GM21529 (cell line): ENCODE measurements around the gene PAFAH1B2.

Experiments
- ATAC-seq: cut with Tn5 transposase; IDR thresholded peaks from one replicate; pipeline ENCODE4 v1.9.1; 2021; ENCODE audit not compliant: unreplicated experiment

PAFAH1B2 gene

GRCh38 chr11:117187799-117188481, 43.9 kb downstream of the PAFAH1B2 start:
- ATAC-seq = no peak

DNA sequence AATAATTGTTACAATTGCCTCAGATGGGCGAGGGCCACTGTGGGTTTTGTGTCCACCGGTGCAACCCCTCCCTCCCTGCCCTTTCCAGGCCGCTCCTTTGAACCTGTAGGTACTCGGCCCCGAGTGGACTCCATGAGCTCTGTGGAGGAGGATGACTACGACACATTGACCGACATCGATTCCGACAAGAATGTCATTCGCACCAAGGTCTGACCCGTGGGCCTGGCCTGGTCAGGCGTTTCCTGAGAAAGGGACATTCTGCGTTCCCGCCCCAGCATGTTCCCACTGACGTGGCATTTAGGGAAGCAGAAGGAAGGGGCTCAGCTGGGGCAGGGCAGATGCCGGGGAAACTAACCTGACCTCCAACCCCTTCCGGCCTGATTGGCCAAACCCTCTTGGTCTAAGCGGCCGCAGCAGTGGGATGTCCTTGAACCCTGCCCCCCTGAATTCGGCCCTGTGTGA, 44.6 kb downstream of the PAFAH1B2 start:
- no peak for ATAC-seq

DNA sequence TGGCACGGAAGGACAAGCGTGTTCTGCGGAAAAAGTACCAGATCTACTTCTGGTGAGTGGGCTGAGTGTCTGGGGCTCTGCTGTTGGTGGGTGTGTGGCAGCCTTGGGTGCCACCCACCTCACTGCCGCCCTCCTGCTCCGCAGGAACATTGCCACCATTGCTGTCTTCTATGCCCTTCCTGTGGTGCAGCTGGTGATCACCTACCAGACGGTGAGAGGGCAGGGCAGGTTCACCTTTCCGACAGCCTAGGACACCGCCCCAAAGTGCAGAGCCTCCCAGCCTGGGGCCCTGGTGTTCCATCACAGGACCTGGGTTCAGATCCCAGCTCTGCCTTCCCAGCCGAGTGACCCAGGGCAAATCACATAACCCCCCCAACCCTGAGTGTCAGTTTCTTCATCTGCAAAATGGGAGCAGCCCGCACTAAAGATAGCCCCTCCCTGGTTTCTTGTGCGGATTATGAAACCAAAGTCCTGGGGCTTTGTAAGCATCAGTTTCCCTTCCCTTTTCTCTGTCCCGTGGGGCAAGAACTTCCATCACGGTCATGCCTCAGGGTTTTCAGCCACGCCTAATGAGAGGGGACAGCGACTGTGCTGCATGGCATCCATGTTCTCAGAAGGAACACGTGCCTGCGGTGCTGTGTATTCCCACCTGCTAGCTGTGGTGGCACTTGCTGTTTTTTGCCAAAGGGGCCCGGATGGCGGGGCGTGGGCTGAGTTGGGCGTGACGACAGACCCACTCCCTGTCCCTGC, 45.3 kb downstream of the PAFAH1B2 start:
- ATAC-seq = peak; percentile 80

DNA sequence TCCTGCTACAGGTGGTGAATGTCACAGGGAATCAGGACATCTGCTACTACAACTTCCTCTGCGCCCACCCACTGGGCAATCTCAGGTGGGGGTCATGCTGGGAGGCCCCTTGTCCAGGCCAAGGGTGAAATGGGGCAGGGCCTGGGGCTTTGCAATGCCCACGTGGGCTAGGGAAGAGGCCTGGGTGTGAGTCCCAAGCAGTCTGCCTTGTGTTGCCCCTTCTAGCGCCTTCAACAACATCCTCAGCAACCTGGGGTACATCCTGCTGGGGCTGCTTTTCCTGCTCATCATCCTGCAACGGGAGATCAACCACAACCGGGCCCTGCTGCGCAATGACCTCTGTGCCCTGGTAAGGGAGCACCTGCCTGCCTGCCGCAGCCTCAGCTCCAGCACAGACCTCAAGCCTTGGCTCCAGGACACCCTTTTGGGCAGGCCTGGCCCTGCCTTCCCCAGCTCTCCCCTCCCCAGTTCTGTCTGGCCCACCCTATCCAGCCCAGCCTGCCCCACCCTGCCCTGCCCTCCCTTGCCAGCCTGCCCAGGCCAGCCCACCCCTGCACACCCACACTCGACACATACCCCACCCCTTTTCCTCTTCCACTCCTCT, 46.0 kb downstream of the PAFAH1B2 start:
- ATAC-seq = no peak

DNA sequence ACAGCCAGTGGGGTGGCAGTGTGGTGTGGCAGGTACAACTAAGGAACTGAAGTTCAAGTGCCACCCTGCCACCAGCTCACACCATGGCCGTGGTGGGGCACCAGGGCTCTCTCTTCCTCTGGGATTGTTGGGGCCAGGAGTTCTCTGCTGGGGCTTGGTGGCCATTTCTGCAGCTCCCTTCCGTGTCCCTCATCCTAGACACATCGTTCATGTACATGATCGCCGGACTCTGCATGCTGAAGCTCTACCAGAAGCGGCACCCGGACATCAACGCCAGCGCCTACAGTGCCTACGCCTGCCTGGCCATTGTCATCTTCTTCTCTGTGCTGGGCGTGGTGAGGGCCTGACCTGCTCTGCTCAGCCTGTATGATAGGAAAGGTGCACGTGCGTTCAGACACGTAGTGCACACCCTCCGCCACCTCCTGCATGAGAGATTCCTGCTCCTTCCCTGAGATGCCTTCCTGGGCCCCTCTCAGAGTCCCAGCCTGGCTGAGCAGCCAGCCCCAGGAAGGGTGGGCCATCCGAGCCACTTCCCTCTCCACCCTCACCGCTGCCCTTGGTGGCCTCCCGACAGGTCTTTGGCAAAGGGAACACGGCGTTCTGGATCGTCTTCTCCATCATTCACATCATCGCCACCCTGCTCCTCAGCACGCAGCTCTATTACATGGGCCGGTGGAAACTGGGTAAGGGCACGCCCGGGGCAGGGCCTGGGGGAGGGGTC, 47.8 kb downstream of the PAFAH1B2 start:
- no peak for ATAC-seq

- no peak for ATAC-seq
Observed at GRCh38 chr11:117192401-117192875, 48.4 kb downstream of the PAFAH1B2 start.

- ATAC-seq = no peak
Observed at GRCh38 chr11:117193130-117194020, 49.3 kb downstream of the PAFAH1B2 start.

DNA sequence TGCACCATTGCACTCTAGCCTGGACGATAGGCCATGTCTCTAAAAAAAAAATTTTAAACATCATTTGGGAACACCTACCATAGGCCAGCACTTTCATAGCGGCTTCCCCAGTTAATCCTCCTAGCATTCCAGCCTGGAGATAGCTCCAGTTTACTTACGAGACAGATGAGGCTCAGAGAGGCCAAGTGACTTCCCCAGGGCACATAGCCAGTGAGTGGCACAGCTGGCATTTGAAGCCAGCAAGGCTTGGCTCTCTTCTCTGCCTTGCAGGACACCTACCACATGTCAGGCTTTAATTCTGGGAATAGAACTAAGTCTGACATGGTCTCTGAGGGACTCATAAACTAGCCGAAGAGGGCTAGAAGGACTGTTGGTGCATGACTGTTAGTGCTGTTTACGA, 50.2 kb downstream of the PAFAH1B2 start:
- ATAC-seq = no peak

DNA sequence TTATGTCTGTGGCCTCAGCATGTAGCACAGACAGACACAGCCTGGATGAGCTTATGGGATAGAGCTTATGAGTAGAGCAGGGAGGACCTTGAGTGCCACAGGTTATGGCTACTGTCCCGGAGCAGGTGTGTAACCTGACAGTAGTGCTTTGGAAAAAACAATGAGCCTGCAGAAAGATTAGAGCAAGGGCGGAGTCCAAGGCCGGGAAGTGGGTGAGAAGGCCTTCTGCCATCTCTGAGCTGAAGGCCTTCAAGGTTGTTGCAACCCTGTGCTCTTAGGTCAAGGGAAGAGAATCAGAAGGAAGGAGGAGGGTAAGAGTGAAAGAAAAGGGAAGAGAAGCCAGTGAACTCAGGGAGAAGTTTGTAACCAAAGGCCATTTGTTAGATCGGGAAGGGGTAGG, 51.2 kb downstream of the PAFAH1B2 start:
- no peak for ATAC-seq

DNA sequence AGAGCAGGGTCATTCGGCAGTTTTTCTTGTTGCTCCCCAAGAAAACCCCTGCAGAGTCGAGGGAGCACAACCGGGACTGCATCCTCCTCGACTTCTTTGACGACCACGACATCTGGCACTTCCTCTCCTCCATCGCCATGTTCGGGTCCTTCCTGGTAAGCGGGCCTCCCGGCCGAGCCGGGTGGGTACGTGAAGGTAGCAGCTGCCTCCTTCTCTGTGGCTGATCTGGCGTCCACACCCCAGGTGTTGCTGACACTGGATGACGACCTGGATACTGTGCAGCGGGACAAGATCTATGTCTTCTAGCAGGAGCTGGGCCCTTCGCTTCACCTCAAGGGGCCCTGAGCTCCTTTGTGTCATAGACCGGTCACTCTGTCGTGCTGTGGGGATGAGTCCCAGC, 51.7 kb downstream of the PAFAH1B2 start:
- ATAC-seq = no peak

DNA sequence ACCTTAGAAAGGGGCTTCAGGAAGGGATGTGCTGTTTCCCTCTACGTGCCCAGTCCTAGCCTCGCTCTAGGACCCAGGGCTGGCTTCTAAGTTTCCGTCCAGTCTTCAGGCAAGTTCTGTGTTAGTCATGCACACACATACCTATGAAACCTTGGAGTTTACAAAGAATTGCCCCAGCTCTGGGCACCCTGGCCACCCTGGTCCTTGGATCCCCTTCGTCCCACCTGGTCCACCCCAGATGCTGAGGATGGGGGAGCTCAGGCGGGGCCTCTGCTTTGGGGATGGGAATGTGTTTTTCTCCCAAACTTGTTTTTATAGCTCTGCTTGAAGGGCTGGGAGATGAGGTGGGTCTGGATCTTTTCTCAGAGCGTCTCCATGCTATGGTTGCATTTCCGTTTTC, 52.9 kb downstream of the PAFAH1B2 start:
- ATAC-seq = no peak

- ATAC-seq = no peak
Observed at GRCh38 chr11:117197516-117198456, 53.7 kb downstream of the PAFAH1B2 start.

DNA sequence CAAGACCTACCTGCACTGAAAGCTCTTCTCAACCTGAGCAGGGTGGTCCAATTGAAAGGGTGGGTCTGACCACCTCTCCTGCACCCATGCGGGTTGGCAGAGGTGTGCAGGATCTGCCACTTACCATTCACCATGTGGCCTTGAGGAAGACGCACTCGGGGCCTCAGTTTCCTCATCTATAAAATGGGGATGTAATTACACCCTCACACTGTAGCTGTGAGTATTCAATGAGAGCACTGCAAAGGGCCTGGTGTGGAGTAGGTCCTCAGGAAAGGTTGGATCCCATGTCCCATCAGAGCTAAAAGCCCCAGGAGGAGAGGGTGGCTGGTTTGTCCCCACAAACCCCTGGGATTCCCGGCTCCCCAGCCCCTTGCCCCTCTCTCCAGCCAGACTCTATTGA, 54.5 kb downstream of the PAFAH1B2 start:
- no peak for ATAC-seq

- no peak for ATAC-seq
Observed at GRCh38 chr11:117199053-117199915, 55.2 kb downstream of the PAFAH1B2 start, which contains the start of gene TAGLN. Gene TAGLN (plus strand): TSS chr11:117199370. CDS start chr11:117203014, 3,644 bp downstream.

DNA sequence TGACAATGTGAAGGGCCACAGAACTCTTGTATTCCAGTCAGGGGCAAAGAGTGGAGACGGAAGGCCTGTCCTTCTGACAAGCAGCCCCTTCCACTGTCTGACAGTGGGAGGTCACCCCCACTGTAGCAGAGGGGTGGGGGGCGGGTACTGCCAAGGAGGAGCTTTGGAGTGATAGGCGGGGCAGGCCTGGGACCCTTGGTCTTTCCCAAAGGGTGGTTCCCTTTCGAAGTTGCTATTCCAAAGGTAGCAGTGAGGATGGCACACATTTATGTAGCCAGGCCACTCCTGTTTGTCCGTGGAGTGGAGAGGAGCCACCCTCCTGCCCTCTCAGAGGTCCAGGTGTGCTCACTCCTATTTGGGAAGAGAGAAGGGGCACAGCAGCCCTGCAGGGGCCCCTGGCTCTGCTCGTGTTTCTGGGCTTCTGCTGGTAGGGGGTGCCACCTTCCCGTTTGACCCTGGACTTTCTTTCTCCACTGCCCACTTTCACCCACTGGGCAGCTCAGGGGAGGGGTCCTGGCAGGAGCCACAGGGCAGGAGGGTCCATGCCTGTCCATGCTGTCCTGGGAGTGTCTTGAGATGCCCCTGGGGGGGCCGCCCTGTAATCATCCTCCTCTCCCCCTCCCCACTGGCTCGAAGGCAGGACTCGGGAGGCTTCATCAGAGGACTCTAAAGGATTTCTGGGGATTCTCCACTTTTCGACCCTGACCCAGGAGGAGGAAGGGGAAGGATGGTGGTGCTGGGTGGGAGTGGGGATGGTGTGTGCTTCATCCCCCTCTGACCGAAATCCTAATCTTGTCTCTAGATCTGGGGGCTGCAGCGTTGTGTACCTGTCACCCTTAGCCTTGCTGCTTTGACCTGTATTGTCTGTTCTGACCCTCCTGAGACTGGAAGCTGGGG, 56.1 kb downstream of the PAFAH1B2 start:
- ATAC-seq = no peak

DNA sequence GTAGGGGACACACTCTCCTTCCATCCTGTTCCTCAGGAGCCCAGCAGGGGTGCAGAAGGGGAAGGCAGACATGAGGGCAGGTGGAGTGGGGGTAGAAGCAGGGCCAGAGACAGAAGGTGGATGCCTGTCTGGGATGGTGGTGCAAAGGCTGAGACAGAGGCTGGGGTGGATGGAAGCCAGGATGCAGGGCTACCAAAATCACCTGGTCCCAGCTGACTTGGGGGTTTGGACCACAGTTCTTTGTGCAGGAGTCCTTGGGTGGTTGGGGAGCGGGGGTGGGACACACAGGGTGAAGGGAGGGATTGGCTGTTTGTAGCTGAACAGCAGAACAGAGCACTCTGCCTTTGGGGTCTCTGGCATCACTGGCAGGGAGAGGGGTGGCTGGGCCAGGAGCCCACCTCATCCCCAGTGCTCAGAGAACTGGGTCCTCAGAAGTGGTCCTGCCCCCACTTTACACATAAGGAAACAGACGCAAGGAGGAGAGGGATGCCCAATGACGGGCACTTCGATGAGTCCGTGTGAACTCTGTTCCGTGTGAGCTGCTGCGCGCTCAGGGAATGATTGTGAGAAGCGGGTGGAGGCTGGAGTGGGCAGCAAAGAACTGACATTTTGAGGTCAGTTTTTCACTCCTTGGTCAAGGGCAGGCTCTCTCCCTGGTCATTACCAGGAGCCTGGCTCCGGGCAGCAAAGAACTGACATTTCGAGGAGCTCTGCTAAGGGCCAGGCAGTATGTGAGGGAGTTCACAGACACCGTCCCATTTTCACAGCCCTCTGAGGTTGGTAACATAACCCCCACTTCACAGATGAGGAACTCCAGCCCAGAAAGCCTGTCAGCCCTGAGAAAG, 56.9 kb downstream of the PAFAH1B2 start:
- no peak for ATAC-seq
